HG03045 (cell line): ENCODE measurements around the gene HSD17B14.
A peak's percentile ranks its signal among the peaks of the same experiment; 100 is the strongest.

Source experiments
- ATAC-seq: cut with Tn5 transposase; IDR thresholded peaks from one replicate; pipeline ENCODE4 v1.9.1; 2021; ENCODE audit warnings: mild to moderate bottlenecking, moderate library complexity; ENCODE audit not compliant: unreplicated experiment

Gene HSD17B14

GRCh38 chr19:48830965-48831364, 5.3 kb downstream of the HSD17B14 start:
- ATAC-seq, result no peak

- ATAC-seq, result no peak
Measured at GRCh38 chr19:48830088-48830487, 6.2 kb downstream of the HSD17B14 start.

GRCh38 chr19:48826606-48827020, 9.7 kb downstream of the HSD17B14 start:
- ATAC-seq, result no peak

GRCh38 chr19:48822514-48822913, 13.8 kb downstream of the HSD17B14 start:
- no peak for ATAC-seq

- ATAC-seq, result no peak
Measured at GRCh38 chr19:48821633-48822032, 14.7 kb downstream of the HSD17B14 start.

GRCh38 chr19:48819366-48819816, 16.9 kb downstream of the HSD17B14 start:
- ATAC-seq, result no peak

GRCh38 chr19:48818234-48818820, 18.0 kb downstream of the HSD17B14 start:
- ATAC-seq, result no peak

- ATAC-seq, result no peak
Measured at GRCh38 chr19:48817585-48818124, 18.6 kb downstream of the HSD17B14 start.

- no peak for ATAC-seq
Measured at GRCh38 chr19:48815870-48816501, 20.3 kb downstream of the HSD17B14 start.

GRCh38 chr19:48814895-48815294, 21.4 kb downstream of the HSD17B14 start:
- no peak for ATAC-seq

- no peak for ATAC-seq
Measured at GRCh38 chr19:48813123-48813913, 23.0 kb downstream of the HSD17B14 start.

- ATAC-seq, result peak; percentile 62
Measured at GRCh38 chr19:48812094-48812929, 24.0 kb downstream of the HSD17B14 start.

GRCh38 chr19:48810151-48810550, 26.1 kb downstream of the HSD17B14 start:
- no peak for ATAC-seq

- no peak for ATAC-seq
Measured at GRCh38 chr19:48807590-48808308, 28.5 kb downstream of the HSD17B14 start.

- ATAC-seq, result no peak
Measured at GRCh38 chr19:48806818-48807589, 29.3 kb downstream of the HSD17B14 start.

GRCh38 chr19:48806518-48806817, 29.8 kb downstream of the HSD17B14 start:
- no peak for ATAC-seq

- ATAC-seq, result no peak
Measured at GRCh38 chr19:48805452-48805851, 30.8 kb downstream of the HSD17B14 start.

- ATAC-seq, result no peak
Measured at GRCh38 chr19:48804496-48804895, 31.8 kb downstream of the HSD17B14 start.

- no peak for ATAC-seq
Measured at GRCh38 chr19:48802623-48803022, 33.7 kb downstream of the HSD17B14 start.
